DND-41 (cell line): ENCODE data around the gene LCN12.

ENCODE experiments used
- ATAC-seq: fragments of 200-7000 bp; cut with Tn5 transposase; 3 replicates; pipeline ENCODE4 v1.9.1; 2021; ENCODE audit warnings: low read depth; ENCODE audit not compliant: insufficient read depth
- DNase-seq: peaks from one replicate; pipeline ENCODE4 v3.0.0-alpha.2; 2020
- H2AFZ ChIP-seq: 2 replicates; pipeline ENCODE4 v1.6.0; 2012; ENCODE audit warnings: low read depth, low read length
- H3K27ac ChIP-seq: 2 replicates; pipeline ENCODE4 v1.5.1; 2012; ENCODE audit warnings: low read length, inconsistent platforms
- H3K27me3 ChIP-seq: fragments of 200-600 bp; sonication (generic); 2 replicates; pipeline ENCODE4 v1.6.0; 2012; ENCODE audit warnings: low read length, mild to moderate bottlenecking, inconsistent platforms; ENCODE audit not compliant: insufficient read depth, poor library complexity
- H3K36me3 ChIP-seq: 2 replicates; pipeline ENCODE4 v1.5.1; 2012; ENCODE audit warnings: low read length, inconsistent platforms; ENCODE audit not compliant: insufficient read depth
- H3K4me1 ChIP-seq: 2 replicates; pipeline ENCODE4 v1.5.1; 2012; ENCODE audit warnings: mild to moderate bottlenecking, low read length; ENCODE audit not compliant: insufficient read depth
- H3K4me2 ChIP-seq: 2 replicates; pipeline ENCODE4 v1.6.0; 2012; ENCODE audit warnings: mild to moderate bottlenecking, moderate library complexity, low read length, inconsistent platforms; ENCODE audit not compliant: insufficient read depth
- H3K4me3 ChIP-seq, 2 experiments: fragments of 200-600 bp in 1 of 2; shearing (Covaris generic) in 1 of 2; 2 replicates each; pipeline ENCODE4 v1.5.1; 2012 to 2016; ENCODE audit warnings: inconsistent platforms in 2 of 2, low read length in 2 of 2, mild to moderate bottlenecking in 2 of 2, low read depth in 1 of 2, moderate library complexity in 1 of 2
- H3K79me2 ChIP-seq: 2 replicates; pipeline ENCODE4 v1.6.0; 2012; ENCODE audit warnings: low read length, inconsistent platforms; ENCODE audit not compliant: insufficient read depth
- H3K9ac ChIP-seq: 2 replicates; pipeline ENCODE4 v1.6.0; 2012; ENCODE audit warnings: low read depth, mild to moderate bottlenecking, inconsistent platforms, low read length, moderate library complexity
- H3K9me3 ChIP-seq: 2 replicates; pipeline ENCODE4 v1.5.1; 2012; ENCODE audit warnings: low read length, moderate library complexity, mild to moderate bottlenecking, inconsistent platforms; ENCODE audit not compliant: insufficient read depth, severe bottlenecking
- H4K20me1 ChIP-seq: 2 replicates; pipeline ENCODE4 v1.6.0; 2012; ENCODE audit warnings: low read length; ENCODE audit not compliant: insufficient read depth
- CTCF ChIP-seq: IDR thresholded peaks from 2 replicates; pipeline ENCODE4 v1.5.1; 2012; ENCODE audit warnings: borderline replicate concordance, low read length, moderate library complexity, mild to moderate bottlenecking; ENCODE audit not compliant: poor library complexity, severe bottlenecking; ENCODE audit errors: extremely low read depth
- EZH2 ChIP-seq: IDR thresholded peaks from 3 replicates; pipeline ENCODE4 v1.6.1; 2012; ENCODE audit warnings: borderline replicate concordance, low read depth, mild to moderate bottlenecking, moderate library complexity, low read length, inconsistent platforms; ENCODE audit not compliant: severe bottlenecking

Gene LCN12

GRCh38 chr9:136936645-136937170 is 15.4 kb upstream of the LCN12 start:
- Histone ChIP-seq H3K9me3 (no peaks in the 10 kb centered on the region), H3K27me3 (no peaks in the 10 kb centered on the region), H3K36me3 (peaks cover 36% of the 10 kb centered on the region), H3K79me2 (peaks cover 5% of the 10 kb centered on the region; the same call in 1 of the 2 replicates), H3K4me3 (no peak overlapping the region), H3K4me1 (no peaks in the 10 kb centered on the region), H3K27ac (no peak overlapping the region), H3K9ac (no peak overlapping the region), H4K20me1 (peaks cover 9% of the 10 kb centered on the region), H2AFZ (no peak overlapping the region), H3K4me2 (no peak overlapping the region)
- TF ChIP-seq CTCF (no peak), EZH2 (no peak)
- no peak for ATAC-seq
- DNase-seq, result no peak

DNA sequence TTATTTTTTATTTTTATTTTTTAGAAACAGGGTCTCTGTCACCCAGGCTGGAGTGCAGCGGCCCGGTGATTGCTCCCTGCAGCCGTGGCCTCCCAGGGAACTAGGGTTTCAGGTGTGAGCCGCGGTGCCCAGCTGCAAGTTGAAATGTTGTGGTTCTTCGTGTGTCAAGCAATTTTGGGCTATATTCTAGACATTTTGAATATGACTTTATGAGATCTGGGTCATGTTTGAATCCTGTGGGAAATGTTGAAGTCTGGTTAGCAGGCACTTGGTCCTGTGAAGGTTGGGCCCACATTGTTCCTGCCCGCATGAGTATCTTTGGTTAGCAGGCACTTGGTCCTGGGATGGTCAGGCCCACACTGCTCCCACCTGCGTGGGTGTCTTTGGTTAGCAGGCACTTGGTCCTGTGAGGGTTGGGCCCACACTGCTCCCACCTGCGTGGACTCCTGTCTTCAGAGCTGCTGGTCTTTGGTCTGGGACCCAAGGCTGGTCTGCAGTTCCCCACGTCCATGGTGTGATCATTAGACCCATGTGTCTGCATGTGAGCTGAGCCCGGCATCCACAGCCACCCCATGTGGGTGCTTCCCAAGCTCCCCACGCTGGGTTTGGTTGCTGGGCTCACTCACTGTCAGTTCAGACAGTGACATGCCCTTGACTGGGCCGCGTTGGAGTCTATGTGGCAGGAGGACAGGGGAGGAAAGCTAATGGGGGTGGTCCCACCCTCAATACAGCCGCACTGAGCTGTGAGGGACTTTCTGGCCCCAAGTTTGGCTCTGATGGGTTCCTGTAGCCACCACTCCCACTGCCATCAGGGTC is 14.7 kb upstream of the LCN12 start:
- peaks cover 7% of the 10 kb centered on the region for H3K4me1 ChIP-seq
- ATAC-seq (no peak), DNase-seq (no peak)
- no peak overlapping the region for H3K4me3 ChIP-seq
- peaks cover 5% of the 10 kb centered on the region; the same call in 1 of the 2 replicates for H3K79me2 ChIP-seq
- no peak overlapping the region for H3K4me2 ChIP-seq
- H3K9me3 ChIP-seq, result no peaks in the 10 kb centered on the region
- H3K27ac ChIP-seq, result no peak overlapping the region
- H2AFZ ChIP-seq, result no peak overlapping the region
- TF ChIP-seq CTCF, result no peak
- no peak for TF ChIP-seq EZH2
- H3K36me3 ChIP-seq, result peaks cover 43% of the 10 kb centered on the region
- H4K20me1 ChIP-seq, result peaks cover 10% of the 10 kb centered on the region
- H3K27me3 ChIP-seq, result no peaks in the 10 kb centered on the region
- no peak overlapping the region for H3K9ac ChIP-seq

DNA sequence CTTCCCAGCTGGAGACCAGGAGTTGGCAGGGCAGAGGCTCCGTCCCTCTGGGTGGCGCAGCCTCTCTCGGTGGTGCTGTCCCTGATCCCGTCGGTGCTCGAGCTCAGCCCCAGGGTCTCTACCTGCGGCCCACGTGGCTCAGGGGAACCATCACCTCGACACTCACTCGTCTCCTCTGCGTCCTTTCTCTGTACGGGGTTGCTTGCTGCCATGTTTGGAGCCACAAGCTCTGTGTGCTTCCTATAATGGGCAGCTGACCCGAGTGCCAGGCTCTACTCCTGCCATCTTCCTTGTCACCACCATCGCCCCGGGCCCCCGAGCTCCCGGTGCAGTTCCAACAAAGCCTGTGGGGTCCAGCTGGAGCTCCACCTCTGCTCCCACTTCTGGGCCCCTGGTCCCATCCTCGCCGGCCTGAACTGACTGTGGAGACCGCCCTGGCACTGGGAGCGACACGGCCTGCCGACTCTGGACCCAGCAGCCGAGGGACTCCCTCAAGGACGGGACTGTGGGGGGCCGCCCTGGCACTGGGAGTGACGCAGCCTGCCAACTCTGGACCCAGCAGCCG is 12.6 kb upstream of the LCN12 start:
- DNase-seq (no peak), ATAC-seq (no peak)
- TF ChIP-seq CTCF, result no peak
- no peak for TF ChIP-seq EZH2
- no peaks in the 10 kb centered on the region for H3K27me3 ChIP-seq
- no peak overlapping the region for H3K9ac ChIP-seq
- peaks cover 44% of the 10 kb centered on the region for H3K36me3 ChIP-seq
- peaks cover 23% of the 10 kb centered on the region for H3K79me2 ChIP-seq
- H3K4me1 ChIP-seq, result peaks cover 21% of the 10 kb centered on the region
- H2AFZ ChIP-seq, result no peak overlapping the region
- no peak overlapping the region for H3K4me2 ChIP-seq
- no peak overlapping the region for H3K4me3 ChIP-seq
- H3K9me3 ChIP-seq, result no peaks in the 10 kb centered on the region
- no peak overlapping the region for H3K27ac ChIP-seq
- peaks cover 23% of the 10 kb centered on the region for H4K20me1 ChIP-seq
